Central memory CD4-positive, alpha-beta T cell (primary cell): Measurements from ENCODE around the gene SRPK2.

ENCODE experiments used
- DNase-seq: peaks from one replicate; pipeline ENCODE4 v3.0.0; 2022

The SRPK2 gene

DNA sequence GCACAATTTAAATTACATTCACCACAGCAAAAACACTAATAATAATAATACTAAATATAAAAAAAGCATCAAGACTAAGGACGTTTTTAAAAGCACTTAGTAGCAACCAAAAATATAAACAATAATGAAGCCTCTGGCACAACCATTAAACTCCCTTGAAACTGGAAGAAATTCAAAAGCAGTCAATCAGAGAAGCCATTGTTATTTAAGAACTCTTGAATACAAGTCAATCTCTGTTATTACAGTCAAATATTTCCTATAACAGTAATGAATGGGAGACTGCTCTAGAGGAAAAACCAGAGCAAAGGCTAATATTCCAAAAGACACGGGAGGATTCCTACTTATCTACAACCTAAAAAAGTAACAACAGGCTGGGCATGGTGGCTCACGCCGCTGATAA, 210.5 kb downstream of the SRPK2 start:
- DNase-seq = no peak

DNA sequence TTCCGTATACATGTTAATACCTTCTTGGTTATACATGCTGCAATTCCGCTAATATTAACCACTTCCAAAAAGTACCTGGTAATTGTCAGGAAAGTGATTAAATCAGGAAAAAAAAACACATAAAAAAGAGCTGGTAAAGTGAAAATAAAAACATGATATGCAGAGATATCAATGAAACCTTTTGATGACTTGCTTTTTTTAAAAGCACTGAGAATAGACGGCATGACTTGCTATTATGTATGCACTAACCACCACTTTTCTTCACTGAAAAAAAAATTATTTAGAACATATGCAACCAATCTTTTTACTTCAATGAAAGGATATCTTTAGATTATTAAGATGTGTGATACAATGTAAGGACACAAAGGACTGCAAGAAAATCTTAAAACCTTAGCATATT, 211.7 kb downstream of the SRPK2 start:
- no peak for DNase-seq

DNA sequence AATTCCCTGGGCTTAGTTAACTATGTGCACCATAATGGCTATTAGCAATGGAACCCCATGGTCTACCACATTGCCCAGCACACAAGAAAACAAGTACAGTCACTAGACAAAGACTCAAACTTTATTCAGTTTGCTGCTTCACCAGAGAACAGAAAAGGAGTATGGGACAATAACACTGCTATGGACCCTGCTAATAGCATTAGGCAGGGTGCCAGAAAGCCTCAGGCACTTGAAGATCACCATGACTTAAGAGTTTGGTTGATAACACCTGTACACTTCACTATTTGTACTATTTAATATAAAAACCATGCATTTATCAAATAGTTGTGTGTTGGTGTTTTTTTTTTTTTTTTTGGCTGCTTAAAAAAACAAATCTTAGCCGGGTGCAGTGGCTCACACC, 215.1 kb downstream of the SRPK2 start:
- no peak for DNase-seq

- DNase-seq = no peak
Measured at GRCh38 chr7:105164751-105165150, 224.0 kb downstream of the SRPK2 start.

DNA sequence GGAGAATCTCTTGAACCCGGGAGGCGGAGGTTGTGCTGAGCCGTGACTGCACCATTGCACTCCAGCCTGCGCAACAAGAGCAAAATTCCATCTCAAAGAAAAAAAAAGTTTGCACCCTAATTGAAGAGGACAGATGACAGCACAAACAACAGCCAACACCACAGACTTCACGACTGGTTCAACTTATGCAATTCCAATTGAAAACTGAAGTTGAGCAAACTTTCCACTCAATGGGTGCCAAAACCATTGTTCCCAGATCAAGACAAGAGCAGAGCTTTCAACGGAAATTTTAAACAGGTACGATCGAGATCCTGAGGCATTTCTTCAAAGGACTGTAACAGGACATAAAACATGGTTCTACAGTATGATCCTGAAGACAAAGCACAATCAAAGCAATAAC, 225.0 kb downstream of the SRPK2 start:
- no peak for DNase-seq

DNA sequence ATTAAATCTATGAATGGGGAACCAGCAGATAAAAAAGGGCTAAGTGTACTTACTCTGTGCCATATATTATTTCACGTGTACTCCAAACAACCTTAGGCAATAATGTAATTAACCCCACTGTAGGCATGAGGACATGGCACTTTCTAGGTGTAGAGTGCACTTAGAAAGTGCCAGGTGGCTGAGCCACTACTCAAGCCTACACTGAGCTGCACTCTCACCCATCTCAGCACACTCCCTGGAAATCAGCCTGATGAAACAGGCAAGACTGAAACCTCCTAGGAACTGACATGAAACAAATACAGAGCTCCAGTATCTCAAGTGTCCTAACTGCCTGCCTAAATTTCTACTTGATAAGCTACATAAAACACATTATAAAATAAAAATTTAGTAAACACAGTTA, 227.4 kb downstream of the SRPK2 start:
- no peak for DNase-seq

GRCh38 chr7:105157278-105157677, 231.4 kb downstream of the SRPK2 start:
- no peak for DNase-seq

GRCh38 chr7:105156731-105157130, 232.0 kb downstream of the SRPK2 start:
- no peak for DNase-seq

- DNase-seq = no peak
Measured at GRCh38 chr7:105154084-105154483, 234.6 kb downstream of the SRPK2 start.

DNA sequence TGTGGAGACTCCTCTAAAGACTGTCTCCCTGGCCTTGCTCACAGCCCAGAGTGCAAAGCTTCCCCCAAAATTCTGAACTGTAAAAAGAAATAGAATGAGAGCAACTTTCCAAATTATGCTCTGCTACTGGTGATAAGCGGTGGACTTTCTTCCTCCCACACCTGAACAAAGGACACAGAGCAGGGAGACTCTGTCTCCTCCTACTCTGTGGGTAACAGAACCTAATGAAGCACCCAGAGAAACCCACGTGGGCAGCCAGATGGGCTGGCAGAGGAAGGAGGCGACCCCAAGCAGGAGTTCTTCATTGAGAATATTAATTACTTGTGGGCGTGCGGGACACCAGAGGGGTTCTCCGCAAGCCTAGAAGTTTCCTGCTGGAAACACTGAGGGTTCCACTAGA, 235.2 kb downstream of the SRPK2 start:
- no peak for DNase-seq

DNA sequence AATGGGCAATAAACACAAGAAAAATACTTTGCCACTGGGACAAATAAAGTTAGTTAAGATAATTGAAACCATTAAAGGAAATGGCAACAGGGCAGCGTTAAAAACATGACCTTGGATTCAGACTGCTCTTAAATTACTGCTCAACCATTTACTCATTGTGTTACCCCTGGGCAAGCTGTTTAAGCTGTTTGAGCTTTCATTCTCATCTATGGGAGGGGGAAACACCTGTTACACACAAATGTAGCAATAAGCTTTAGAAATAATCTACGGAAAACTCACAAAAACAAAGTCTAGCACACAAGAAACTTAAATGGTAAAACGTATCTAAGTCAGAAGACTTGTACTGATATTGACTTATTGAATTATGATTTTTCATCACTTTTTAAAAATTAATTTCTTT, 237.6 kb downstream of the SRPK2 start:
- DNase-seq = no peak

GRCh38 chr7:105149827-105150226, 238.9 kb downstream of the SRPK2 start:
- no peak for DNase-seq

DNA sequence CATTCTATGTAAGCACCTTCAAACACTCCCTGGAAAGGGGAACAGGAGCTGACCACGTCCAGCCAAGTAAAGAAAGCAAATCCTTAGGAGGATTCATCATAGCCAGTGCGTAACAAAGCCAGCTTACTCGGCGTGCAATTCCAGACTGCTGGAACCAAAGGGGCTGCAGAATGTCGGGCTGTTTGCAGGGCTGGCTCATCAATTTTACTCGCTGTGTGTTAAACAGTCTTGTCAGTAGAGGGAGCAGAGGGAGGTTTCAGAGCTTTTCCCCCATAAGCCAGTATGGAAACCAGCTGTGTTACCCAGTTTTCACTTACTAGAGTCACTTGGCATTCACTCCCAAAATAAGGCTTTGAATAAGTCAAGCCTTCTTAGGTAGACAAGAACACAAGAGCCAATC, 247.7 kb downstream of the SRPK2 start:
- no peak for DNase-seq

GRCh38 chr7:105139381-105139780, 249.3 kb downstream of the SRPK2 start:
- DNase-seq = no peak

DNA sequence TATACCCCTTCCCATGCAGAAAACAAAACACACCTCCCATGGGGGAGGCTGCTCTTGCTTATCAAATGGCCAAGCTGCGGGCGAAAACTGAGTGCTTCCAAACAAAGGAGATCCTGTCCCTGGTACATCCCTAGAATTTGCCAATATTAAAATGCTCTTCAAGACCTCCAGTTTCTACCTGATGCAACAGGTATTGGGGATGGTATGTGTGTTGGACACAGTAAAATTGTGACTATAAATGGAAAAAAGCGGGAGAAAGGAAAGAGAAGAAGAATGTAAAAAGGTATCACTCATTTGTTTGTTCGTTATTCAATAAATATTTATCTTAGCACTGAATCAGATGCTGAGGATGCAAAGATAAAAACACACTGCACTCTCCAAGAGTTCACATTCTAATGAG, 250.8 kb downstream of the SRPK2 start:
- DNase-seq = no peak

GRCh38 chr7:105136221-105136620, 252.5 kb downstream of the SRPK2 start:
- DNase-seq = no peak

- no peak for DNase-seq
Measured at GRCh38 chr7:105133986-105134655, 254.6 kb downstream of the SRPK2 start.

DNA sequence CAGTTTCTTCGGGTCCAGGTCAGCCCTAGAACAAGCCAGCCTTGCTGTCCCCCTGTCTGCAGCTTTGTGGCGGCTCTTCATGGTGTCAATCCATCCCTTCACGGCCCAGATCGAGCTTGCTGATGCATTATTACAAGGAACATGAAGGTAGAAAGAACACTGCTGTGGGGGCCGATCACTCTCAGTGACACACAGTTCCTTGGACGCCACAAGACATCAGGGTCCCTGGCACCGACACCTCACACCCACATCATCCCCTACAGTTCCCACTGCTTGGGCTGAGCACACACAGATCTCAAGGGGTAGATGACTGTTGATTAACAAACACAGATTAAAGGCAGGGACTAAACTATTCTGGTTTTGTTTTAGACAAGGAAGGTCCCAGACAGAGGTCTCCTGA, 255.4 kb downstream of the SRPK2 start:
- DNase-seq = no peak

DNA sequence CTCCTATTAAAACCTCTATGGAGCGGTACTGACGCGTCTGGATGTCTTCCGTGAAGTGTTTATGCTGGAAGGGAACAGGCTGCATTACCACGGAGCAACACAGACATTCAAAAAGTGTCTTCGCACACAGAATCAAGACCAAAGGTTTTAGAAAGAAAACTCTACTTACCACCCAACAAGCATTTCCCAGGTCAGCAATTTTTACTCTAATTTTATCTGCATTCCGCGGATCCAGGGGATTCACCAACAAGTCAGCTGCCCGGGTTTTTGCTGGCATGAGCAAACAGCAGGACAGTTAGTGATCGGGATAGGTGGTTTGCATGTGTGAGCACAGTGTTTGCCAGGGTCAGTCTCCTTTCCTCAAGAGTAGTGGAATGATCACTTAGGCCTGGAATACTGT, 255.9 kb downstream of the SRPK2 start:
- DNase-seq = no peak

DNA sequence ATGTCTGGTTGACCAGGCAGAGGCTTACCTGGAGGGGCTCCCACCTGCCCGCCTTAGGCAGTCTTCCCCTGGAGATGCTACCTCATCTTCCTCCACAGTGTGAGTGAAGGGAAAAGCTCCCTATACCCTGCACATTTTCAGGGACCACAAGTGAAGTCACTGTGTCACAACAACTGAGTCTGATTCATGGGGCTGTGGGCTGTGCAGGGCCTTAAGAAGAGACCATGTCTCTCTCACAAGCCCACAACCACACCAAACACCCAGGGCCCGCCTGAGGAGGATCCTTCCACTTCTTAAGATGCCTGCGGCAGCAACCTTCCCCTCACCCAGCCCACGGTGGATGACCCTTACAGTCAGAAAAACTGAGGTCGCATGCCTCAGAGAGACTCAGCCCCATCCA, 256.4 kb downstream of the SRPK2 start:
- no peak for DNase-seq

DNA sequence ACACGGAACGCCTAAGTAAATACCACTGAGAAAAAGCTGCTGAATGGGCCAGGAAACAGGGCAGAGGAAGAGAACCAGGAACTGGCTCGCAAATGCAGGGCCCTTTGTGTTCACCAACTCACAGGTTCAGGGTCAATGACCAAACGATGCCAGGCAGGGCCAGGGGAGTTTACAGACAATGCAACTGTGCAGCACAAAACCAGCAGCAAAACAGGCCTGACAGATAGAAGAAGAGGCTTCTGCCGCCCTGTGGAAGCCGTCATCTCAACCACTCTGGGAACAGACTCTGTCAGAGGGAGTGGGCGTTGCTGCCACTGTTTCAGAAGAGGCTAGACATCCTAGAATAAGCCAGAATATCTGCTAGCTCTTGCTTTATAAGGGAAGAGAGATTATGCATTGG, 256.8 kb downstream of the SRPK2 start:
- no peak for DNase-seq

DNA sequence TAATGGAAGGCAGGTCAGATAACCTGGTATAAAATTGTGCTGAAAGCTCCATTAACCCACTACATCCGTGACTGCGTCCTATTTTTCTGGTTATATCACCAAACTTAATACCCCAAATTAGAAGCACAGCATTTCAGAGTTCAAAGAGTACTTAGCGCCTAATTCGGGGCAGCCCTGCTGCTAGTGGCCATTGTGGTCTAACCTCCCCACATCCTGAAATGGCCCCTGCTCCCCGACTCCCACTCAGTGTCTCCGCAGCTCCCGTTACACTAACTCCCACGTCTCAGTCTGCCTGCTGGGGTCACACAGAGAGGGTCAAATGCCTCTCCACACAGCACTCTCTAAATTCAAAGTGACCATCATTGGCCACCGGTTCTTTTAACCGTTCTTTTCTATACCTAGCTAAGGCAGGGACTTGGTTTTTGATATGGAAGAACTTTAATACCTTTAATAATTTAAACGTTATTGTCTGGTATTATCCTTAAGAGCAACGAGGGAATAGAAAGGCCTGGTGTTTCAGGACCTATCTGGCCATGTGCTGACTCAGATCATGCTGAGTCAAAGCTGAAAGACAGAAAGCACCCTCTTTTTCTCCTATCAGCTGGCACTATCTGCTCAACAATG, 257.6 kb downstream of the SRPK2 start:
- DNase-seq = no peak

DNA sequence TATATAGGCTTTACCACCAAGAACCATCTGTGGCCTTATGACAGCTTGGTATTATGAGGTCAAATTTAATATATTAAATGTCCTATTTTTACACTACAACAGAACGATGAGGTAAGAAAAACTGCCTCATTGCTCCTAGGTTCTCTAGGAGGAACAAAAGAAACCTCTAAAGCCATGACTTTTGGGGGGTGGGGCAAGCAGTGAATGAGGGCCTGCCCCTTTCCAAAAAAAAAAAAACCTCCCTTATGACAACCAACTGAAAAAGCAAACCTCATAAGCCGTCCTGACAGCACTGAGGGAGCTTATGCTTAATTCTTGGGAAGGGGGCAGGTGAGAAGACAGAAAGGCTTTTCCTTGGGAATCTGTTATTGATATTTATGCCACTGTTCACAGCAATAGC, 258.1 kb downstream of the SRPK2 start:
- no peak for DNase-seq

DNA sequence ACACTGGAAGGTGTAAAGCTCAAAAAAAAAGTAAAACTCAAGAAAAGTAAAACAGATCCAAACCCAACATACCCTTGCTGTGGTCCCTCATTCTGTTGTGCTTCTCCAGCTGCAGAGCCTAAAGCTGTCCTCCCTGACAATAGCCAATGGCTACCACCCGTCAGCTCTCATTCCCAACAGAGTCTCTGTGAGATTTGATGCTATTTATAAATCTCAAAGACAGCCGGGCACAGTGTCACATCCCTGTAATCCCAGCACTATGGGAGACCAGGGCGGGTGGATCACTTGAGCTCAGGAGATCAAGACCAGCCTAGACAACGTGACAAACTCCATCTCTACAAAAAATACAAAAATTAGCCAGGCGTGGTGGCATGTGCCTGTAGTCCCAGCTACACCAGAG, 258.7 kb downstream of the SRPK2 start:
- no peak for DNase-seq

GRCh38 chr7:105127179-105127578, 261.5 kb downstream of the SRPK2 start:
- no peak for DNase-seq
